ENCODE measurements around the gene AGTRAP.

AGTRAP gene

DNA sequence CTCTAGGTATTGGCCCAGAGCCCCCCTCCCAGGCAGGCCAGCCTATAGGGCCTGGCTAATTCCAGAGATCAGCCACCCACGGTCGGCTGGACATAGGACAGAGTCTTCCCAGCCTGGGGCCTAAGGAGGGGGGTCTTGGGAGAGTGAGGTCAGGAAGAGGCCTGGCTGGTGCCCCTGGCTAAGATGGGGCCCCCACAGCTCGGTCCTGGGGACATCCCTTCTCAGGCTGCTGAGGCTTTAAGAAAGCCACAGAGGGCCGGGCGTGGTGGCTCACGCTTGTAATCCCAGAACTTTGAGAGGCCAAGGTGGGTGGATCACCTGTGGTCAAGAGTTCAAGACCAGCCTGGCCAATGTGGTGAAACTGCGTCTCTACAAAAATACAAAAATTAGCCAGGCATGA is 28.6 kb downstream of the AGTRAP start:
- no peak for DNase-seq

DNA sequence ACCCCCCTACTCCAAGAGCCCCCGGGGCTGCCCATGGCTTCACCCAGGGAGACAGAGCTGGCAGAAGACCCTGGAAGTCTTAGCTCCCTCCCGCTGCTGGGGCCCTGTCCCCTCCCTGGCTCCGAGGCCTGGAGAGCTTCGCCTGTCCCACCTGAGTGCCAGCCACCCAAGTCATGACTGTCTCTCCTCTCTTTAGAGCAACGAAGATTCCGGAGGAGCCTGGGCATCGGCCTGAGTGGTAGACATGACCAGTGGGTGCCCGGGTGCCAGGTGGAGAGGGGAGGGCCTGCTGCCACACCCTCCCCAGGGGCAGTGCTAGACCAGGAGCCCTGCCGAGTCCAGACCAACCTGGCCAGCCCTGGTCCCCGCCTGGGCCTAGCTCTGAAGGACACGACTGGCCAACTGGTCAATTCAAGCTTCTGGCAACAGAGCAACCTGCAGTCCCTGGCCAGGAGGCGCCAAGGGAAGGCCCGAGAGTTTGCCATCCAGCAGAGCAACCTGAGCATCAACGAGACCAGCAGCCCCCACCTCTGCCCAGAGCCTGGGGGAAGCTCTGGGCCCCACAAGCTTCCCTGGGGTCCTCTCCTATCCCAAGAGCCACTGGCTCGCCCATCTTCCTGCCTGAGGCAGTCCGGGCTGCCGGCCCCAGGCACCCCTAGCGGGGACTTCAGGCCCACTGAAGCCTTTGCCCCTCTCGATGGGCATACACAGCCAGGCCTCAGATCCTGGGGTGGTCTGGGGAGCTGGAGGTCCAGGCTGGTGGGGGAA is 29.9 kb downstream of the AGTRAP start:
- no peak for DNase-seq

DNA sequence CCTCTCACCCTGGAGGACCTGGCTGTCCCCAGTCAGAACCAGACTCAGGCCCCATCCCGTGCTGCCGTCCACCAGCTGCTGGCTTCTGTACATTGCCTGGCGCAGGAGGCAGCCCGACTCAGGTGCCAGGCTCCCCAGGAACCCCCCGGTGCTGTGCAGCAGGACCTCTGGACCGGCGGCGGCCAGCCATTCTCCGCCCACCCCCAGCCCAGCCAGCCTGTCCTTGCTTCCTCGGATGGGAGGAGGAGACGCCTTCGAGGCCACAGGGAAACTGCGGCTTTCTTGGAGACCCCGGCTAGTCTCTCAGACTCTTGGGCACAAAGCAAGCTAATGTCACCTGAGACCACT is 30.5 kb downstream of the AGTRAP start:
- DNase-seq: no peak

DNA sequence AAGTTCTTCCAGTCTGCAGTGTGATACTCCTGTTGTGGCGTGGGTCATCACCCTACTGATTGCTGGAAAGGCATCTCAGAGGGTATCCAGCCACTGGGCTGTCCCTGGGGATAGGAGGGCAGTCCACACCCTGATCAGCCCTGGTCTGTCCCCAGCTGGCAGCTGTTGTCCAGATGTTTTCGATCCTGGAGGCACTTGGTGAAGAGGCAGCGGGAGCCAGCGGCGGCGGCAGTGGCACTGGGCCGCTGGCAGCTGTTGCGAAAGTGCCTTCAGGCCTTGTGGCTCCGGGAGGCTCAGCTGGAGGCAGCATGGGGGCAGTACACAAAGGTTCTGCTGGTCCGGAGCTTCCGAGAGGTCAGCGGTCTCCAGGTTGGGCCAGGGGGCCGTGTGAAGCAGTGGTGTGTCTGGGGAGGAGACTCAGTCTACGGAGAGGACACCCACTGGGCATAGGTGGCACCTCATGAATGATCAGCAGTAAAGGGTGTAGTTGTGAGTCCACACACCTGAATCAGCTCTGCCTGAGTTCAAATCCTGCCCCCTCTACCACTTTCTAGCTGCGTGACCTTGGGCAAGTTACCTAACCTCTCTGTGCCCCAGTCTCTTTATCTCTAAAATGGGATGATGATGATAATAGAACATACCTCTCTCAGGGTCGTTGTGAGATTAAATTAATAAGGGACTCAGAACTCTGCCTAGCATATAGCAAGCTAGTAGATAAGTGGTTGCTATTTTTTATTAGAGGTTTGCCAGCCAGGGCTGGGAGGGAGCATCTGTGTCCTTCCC is 32.2 kb downstream of the AGTRAP start:
- no peak for DNase-seq

DNA sequence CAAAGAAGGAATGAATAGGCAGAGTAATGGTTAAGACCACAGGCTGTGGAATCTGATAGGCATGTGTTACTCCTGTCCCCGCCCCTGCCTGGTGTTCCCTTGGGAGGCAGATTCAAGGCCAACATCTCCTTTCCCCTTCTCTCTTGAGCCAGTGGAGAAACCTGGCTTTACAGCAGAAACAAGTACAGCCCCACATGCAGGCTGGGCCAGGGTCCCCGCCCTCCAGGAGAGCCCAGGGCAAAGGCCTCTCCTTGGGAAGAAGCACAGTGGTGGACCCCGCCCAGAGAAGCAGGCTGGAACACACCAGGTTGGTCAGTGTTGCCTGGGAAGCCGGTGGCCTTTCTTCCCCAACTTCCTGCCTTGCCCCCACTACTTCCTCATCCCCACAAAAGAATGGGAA is 32.9 kb downstream of the AGTRAP start:
- DNase-seq: no peak

DNA sequence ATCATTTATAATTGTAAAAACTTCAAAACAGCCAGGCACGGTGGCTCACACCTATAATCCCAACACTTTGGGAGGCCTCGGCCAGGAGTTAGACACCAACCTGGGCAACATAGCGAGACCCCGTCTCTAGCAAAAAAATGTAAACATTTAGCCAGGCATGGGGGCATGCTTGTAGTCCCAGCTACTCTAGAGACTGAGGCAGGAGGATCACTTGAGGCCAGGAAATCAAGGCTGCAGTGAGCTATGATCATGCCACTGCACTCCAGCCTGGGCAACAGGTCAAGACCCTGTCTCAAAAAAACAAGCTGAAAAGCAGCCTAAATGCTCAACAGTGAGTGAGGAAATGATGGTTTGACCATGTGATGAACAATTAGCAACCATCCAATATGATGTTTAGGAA is 33.3 kb downstream of the AGTRAP start:
- no peak for DNase-seq

DNA sequence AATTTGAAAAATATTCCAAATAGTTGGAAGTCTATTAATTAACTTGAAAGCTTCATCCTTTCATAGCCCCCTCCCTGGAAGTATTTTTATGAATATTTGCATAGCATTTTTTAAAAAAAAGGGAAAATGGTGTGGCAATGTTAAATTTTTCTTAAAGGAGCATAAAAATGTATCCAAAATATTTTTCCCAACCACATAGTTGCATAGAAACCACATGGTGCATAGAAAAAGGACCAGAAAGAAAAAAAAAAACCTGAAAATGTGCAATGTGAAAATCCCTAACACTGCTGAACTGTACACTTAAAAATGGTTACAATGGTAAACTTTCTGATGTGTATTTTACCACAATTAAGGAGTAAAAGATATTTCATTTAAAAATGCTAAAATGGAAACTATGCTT is 34.1 kb downstream of the AGTRAP start:
- no peak for DNase-seq

DNA sequence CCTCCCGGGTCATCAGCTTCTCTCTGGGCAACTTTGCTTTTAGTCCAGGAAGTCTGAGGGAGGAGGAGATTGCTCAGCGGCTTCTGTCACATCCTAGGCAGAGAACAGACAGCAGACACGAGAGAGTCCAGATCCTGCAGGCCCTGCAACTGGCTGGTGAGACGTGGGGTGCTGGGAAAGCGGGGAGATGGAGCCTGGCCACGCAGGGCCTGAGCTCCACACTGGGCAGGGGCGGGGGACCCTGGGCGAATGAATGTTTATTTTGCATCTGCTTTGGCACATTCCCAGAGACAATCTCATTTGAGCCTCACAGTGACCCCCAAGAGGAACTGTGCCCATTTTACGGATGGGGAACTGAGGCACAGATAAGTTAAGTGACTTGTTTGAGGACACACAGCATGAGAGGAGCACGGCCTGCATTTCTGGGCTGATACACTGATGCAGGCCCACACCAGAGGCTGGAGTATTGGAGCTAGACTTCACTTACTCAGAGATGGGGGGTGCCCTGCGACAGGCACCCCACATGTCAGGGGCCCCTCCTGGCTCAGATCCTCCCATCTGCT is 35.6 kb downstream of the AGTRAP start:
- DNase-seq: no peak

DNA sequence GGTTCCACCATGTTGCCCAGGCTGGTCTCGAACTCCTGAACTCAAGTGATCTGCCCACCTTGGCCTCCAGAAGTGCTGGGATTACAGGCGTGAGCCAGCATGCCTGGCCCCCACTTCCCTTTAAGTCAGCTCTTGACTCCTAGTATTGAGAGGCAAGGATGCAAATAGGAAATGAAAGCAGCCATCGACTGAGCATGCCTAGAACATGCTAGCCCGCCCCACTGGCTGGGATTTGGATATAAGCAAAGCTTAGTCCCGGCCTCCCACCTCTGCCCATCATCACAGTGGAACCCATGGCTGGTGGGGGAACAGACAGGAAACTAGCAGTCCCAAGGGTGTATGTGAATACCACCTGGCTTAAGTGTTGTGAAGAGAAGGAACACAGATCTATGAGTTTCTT is 36.5 kb downstream of the AGTRAP start:
- DNase-seq: no peak

DNA sequence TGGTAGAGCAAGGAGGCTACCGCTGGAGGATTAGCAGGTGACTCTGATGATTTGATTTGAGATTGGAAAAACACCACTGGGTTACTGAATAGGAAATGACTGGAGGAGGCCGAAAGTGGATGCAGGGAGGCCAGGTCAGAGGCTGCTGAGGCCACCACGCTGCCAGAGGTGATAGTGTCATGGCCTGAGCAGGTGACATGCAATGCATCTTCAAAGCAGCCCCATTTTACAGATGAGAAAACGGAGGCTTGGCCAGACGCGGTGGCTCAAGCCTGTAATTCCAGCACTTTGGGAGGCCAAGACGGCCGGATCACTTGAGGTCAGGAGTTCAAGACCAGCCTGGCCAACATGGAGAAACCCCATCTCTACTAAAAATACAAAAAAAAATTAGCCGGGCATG is 38.8 kb downstream of the AGTRAP start:
- DNase-seq: no peak

DNA sequence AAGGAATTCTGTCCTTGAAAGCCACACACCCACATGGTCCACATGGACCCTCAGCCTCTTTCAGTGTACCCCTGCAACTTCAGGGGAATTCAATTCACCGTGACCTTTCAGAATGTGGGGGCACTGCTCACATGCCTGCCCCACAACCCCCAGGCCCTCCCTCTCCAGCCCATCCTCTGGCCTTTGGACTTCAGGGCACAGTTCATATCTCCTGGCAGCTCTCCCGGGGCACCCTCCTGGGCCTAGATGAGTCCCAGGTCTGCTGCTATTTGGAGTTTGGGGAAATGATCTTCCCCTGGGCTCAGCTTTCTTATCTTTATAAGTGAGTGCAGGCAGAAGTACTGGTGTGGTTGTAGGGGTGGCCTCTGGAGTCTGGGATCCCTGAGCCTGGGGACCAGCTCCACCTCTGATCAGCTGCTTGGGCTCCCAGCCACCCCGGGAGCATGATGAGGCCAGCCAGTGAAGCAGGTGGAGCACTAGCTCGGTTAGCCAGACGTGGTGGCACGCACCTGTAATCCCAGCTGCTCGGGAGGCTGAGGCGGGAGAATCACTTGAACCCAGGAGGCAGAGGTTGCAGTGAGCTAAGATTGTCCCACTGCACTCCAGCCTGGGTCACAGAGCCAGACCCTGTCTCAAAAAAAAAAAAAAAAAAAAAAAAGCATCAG is 41.9 kb downstream of the AGTRAP start:
- DNase-seq: no peak

DNA sequence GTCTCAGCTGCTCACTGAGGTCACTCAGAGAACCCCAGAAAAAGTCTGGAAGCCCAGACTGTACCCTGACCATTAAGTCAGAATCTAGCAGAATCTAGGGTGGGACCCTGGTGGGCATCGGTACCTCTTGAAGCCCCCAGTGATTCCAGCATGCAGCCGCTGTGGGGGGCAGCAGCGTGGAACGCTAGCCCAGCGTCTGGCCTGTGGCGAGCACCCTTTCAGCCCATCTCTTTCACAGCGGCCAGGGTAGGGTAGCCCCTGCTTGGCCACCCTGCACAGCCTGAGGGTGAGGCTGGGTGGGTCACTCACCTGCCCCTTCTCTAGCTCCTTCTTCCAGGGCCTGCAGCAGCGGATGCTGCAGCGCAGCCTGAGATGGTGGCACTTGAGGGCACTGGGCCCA is 42.4 kb downstream of the AGTRAP start:
- DNase-seq: no peak

DNA sequence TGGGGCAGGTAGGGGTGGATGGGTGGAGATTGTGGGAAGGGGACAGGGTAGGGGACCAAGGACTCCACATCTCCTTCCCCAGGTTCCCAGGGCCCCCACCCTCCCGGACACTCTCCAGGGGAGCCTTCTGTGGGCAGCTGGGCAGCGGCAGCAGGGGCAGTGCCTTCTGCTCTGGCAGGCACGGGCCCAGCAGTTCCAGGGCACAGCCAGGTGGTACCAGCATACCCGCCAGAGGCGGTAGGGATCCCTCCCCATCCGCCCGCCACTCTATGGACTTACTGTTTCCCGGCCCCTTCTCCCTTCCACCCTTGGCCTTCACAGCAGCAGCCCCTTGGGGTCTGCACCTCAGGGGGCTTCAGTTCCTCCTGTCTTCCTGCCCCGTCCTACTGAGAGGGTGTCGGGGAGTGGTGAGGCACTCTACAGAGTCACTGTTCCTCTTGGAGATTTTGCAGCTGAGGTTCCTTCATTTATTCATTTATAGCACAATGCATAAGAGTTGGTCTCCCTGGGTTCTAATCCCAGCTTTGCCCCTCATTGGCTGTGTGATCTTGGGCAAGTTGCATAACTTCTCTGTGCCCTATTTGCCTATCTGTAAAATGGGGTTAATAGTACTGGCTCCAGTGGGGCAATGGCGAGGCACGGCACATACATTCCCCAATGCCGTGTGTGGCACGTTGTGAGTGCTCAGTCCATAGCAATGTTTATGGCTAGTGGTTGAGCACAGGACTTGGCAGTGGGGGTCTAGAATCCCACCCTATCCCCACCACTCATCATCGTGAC is 43.1 kb downstream of the AGTRAP start:
- no peak for DNase-seq

DNA sequence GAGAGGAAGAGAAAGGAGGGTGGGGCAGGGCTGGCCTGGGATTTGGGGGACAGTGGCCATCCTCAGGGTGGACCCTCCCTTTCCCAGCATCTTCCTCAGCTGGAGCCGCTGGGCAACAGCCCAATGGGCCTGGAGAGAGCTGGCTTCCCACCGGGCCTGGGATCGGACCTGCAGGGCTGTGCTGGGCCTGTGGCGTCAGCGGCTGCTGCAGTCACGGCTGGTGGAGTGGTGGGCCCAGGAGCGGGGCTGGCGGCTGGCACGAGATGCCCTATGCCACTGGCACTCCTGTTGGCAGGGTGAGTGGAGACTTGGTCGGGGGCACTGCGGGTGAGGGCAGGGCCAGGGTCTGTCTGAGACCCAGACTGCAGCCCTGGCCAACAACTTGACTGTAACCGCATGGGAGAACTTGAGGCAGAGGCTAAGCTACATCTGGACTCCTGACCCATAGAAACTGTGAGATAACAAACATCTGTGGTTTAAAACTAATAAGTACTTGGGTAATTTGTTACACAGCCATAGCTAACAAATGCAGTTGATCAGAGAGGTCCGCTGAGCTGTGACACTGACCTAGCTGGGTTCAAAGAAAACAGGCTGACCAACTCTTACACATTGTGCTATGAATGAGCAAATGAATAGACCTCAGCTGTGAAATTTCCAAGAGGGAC is 43.9 kb downstream of the AGTRAP start:
- DNase-seq: no peak

DNA sequence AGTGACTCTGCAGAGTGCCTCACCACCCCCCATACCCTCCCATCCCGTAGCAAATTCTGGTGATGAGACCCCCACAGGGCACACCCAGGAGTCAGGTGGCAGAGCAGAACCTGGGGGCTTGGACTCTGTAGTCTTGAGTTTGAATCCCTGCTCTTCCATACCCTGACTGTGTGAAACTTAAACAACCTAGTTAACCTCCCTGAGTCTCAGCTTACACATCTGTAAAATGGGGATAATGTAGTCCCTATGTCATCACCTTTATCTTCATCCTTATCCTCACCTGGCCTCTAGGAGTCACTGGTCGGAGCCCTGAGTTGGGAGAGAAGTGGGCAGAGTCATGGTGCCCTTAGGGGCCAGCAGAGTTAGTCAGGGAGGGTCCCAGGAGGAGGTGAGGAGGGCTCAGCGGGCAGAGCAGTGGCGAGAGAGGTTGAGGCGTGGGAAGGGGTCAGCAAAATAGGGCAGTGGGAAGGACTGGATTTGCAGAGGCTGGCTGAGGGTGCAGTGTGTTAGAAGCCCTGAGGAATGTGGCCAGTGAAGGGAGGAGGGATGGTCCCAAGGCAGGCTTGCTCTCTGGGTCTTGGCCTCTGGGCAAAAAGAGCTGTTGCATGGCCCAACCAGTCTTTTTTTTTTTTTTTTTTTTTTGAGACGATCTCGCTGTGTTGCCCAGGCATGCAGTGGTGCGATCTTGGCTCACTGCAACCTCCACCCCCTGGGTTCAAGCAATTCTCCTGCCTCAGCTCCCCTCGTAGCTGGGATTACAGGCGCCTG is 44.6 kb downstream of the AGTRAP start:
- no peak for DNase-seq

DNA sequence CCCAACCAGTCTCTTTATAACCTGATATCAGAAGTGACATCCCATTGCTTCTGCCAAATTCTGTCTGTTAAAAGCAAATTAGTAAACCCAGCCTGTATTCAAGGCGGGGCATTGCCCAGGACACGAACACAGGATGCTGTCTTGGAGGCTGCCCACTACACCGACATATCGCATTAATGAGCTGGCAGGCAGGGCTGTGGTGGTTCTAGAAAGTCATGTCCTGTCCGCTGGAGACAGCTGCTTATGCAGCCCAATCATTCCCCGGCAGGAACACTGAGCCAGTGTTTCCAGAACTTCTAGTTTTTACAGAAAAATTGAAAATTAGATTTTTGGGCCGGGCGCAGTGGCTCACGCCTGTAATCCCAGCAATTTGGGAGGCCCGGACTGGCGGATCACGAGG is 45.4 kb downstream of the AGTRAP start:
- no peak for DNase-seq

DNA sequence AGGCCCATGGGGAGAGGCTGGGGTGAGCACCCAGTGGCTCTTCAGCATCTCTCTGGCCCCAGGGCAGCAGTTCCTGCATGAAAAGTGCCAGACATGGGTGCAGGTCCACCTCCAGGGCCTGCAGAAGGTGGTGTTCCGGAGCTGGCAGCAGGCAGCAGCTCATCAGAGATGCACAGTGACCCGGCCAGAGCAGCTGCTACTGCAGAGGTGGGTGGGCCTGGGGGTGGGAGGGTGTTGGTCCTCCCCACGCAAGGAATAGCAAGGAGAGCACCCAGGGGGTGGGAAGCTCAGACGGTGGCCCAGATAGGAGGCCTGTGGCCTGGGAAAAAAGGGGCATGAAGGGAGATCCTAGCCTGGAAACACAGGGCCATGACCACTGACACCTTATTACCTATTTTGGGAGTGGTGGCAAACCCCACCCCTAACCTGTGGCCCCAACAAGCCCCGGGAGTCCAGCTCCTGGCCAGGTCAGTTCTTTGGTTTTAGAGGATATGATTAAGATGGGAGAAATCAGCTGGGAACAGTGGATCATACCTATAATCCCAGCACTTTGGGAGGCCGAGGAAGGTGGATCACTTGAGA is 46.3 kb downstream of the AGTRAP start:
- no peak for DNase-seq

DNA sequence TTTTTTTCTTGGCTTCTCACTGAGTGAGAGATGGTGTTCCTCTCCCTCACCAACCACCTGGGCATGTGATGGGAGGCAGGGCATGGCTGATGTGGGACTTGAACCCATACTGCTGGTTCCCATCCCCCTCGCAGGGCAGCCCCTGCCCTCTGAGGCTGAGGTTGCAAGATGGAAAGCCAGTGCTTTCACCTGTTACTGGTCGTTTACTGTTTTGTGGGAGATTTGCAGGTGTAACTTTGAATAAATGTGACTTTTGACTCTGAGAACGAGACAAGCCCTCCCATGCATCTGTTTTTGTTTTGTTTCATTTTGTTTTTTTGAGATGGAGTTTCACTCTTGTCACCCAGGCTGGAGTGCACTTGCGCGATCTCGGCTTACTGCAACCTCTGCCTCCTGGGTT is 47.6 kb downstream of the AGTRAP start:
- no peak for DNase-seq

DNA sequence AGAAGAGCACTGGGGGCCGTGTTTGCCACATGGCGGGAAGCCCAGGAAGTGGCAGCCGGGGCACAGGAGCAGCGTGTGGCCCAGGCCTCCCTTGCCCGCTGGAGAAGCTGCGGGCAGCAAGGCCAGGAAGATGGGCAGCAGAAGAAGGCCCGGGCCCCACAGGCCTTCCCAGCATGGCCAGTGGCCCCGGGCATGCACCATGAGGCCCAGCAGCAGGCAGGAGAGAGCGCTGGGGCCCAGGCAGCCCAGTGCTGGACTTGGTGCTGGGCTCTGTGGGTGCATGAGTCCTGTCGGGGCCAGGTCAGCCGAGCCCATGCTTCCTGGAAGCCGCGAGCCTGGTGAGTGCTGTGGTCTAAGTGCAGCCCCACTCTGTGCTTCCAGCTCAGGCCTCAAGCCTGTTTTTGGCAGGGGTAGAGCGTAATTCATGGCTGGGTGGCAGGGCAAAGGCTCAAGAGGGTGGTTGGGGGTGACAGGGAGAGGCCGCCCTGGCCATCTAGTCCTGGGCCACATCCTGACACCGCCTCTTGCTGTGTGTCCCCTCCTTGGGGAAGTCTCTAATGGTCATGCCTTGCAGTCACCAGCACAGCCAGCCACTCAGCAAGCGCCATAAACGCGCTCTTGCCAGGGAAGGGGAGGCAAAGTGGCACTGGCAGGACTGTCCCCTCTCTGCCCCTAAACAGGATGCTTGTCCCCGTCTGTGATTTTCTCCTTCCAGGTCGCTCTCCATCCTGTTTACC is 48.5 kb downstream of the AGTRAP start:
- no peak for DNase-seq

DNA sequence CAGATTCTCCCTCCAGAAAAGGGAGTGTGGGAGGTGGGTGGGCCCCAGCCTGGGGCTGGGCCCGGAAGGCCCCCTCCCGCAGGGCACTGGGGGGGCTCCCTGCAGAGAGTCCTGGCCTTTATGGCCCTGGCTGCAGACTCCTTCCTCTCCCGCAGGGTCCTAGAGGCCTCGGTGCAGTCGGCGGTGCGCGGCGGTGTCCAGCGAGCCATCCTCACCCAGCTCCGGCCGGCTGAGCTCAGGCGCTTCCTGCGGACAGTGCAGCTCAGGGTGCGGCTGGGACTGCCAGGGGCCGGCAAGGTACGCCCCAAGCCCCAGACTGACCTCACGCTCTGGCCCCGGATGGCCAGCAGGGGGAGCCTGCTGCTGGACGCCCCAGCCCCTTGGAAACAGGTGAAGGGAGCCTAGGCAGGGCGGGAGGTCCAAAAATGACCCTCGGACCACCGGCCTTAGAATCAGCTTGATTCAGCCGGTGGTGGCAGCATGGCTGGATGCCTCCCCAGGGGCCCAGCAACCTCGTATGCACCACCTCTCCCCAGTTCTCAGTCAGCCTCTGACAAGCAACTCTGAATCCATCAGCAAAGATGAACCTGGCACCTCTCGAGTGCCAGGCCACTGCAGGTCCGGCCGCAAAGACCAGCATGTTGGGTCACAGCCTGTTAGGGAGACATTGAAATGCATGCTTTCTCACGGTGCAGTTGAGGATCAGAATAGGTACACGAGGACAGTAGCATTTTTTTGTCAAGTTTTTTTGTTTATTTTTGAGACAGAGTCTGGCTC is 49.2 kb downstream of the AGTRAP start:
- peak in 1 of 4 experiments; percentile 6 for DNase-seq
